Osteoblast (primary cell): Measurements from ENCODE around the gene ZNF497. TPM values are rescaled to one million over a fixed set of nuclear protein-coding genes. Genes with fewer than 3 reads are reported as not detected.

Source experiments
- DNase-seq: peaks from one replicate; pipeline ENCODE4 v3.0.0; 2011; ENCODE audit warnings: low spot score, mixed read lengths; ENCODE audit not compliant: insufficient read length; ENCODE audit errors: missing footprints
- H2AFZ ChIP-seq: 2 replicates; pipeline ENCODE4 v1.6.0; 2011; ENCODE audit warnings: mild to moderate bottlenecking, low read length
- H3K27ac ChIP-seq: 2 replicates; pipeline ENCODE4 v1.5.1; 2011; ENCODE audit warnings: mild to moderate bottlenecking, low read depth, low read length, moderate library complexity
- H3K27me3 ChIP-seq: 2 replicates; pipeline ENCODE4 v1.6.0; 2012; ENCODE audit warnings: mild to moderate bottlenecking, control low read depth, inconsistent platforms, low read length, moderate library complexity; ENCODE audit not compliant: insufficient read depth
- H3K36me3 ChIP-seq: 2 replicates; pipeline ENCODE4 v1.5.1; 2011; ENCODE audit warnings: mild to moderate bottlenecking, low read length, control low read depth, moderate library complexity; ENCODE audit not compliant: insufficient read depth
- H3K4me1 ChIP-seq: 2 replicates; pipeline ENCODE4 v1.5.1; 2011; ENCODE audit warnings: mild to moderate bottlenecking, low read length, control low read depth, moderate library complexity; ENCODE audit not compliant: insufficient read depth
- H3K4me2 ChIP-seq: 2 replicates; pipeline ENCODE4 v1.6.0; 2011; ENCODE audit warnings: mild to moderate bottlenecking, low read length; ENCODE audit not compliant: insufficient read depth
- H3K4me3 ChIP-seq: fragments of 200-600 bp; sonication (generic); 3 replicates; pipeline ENCODE4 v1.5.1; 2012; ENCODE audit warnings: mild to moderate bottlenecking, low read length, inconsistent platforms; ENCODE audit not compliant: insufficient read depth
- H3K79me2 ChIP-seq: 2 replicates; pipeline ENCODE4 v1.6.0; 2012; ENCODE audit warnings: mild to moderate bottlenecking, low read length, control low read depth, inconsistent platforms; ENCODE audit not compliant: insufficient read depth
- H3K9me3 ChIP-seq: 2 replicates; pipeline ENCODE4 v1.5.1; 2011; ENCODE audit warnings: low read depth, low read length, control low read depth
- H4K20me1 ChIP-seq: 2 replicates; pipeline ENCODE4 v1.6.0; 2012; ENCODE audit warnings: mild to moderate bottlenecking, low read length, control low read depth; ENCODE audit not compliant: insufficient read depth
- CTCF ChIP-seq: IDR thresholded peaks from 2 replicates; pipeline ENCODE4 v1.5.1; 2011; ENCODE audit warnings: mild to moderate bottlenecking, low read depth, low read length, moderate library complexity; ENCODE audit errors: extremely low read depth
- total RNA-seq: library from RNA; depleted of rRNA; stranded (reverse); fragments of >200 nt; gene quantifications from 2 replicates; pipeline ENCODE4 v1.2.3, GENCODE V29; 2012

ZNF497 gene
- total RNA-seq, 1 donor, result 1.4 TPM

- no peak overlapping the region for H3K4me2 ChIP-seq
- no peak overlapping the region for H2AFZ ChIP-seq
- TF ChIP-seq CTCF, result no peak
- DNase-seq, result no peak
- H3K27ac ChIP-seq, result no peak overlapping the region
- H3K4me3 ChIP-seq, result no peak overlapping the region
- peaks cover 3% of the 10 kb centered on the region for H4K20me1 ChIP-seq
- peaks cover 7% of the 10 kb centered on the region for H3K4me1 ChIP-seq
- no peaks in the 10 kb centered on the region for H3K27me3 ChIP-seq
- H3K9me3 ChIP-seq, result no peaks in the 10 kb centered on the region
- H3K79me2 ChIP-seq, result peaks cover 16% of the 10 kb centered on the region
- peaks cover 7% of the 10 kb centered on the region for H3K36me3 ChIP-seq
Measured at GRCh38 chr19:58332697-58333096, 29.9 kb downstream of the ZNF497 start.

- H3K27ac ChIP-seq, result peak overlapping the region; percentile 27
Measured at GRCh38 chr19:58330458-58330857, 32.1 kb downstream of the ZNF497 start.

GRCh38 chr19:58328999-58329398 is 33.6 kb downstream of the ZNF497 start:
- Histone ChIP-seq H3K27me3 (no peaks in the 10 kb centered on the region), H3K9me3 (no peaks in the 10 kb centered on the region), H3K27ac (no peak overlapping the region), H3K4me1 (peaks cover 20% of the 10 kb centered on the region), H4K20me1 (peaks cover 7% of the 10 kb centered on the region), H2AFZ (no peak overlapping the region), H3K36me3 (no peaks in the 10 kb centered on the region), H3K4me3 (no peak overlapping the region), H3K4me2 (no peak overlapping the region), H3K79me2 (peaks cover 45% of the 10 kb centered on the region)
- no peak for TF ChIP-seq CTCF
- DNase-seq, result no peak

More at GRCh38 chr19:58330458-58330857, 32.1 kb downstream of the ZNF497 start:
- no peak overlapping the region for H2AFZ ChIP-seq
- H4K20me1 ChIP-seq, result peaks cover 5% of the 10 kb centered on the region
- peaks cover 17% of the 10 kb centered on the region for H3K4me1 ChIP-seq
- H3K4me2 ChIP-seq, result peak overlapping the region; percentile 31
- H3K79me2 ChIP-seq, result peaks cover 31% of the 10 kb centered on the region
- no peaks in the 10 kb centered on the region for H3K27me3 ChIP-seq
- no peaks in the 10 kb centered on the region for H3K9me3 ChIP-seq
- TF ChIP-seq CTCF, result no peak
- no peaks in the 10 kb centered on the region for H3K36me3 ChIP-seq
- peak; percentile 96 for DNase-seq
- H3K4me3 ChIP-seq, result no peak overlapping the region

- no peak for TF ChIP-seq CTCF
- peaks cover 20% of the 10 kb centered on the region for H3K4me1 ChIP-seq
- H3K79me2 ChIP-seq, result peaks cover 47% of the 10 kb centered on the region
- peak within 1 kb of the TSS; percentile 88 for H3K27ac ChIP-seq
- H3K4me3 ChIP-seq, result peak within 1 kb of the TSS; percentile 91
- no peaks in the 10 kb centered on the region for H3K36me3 ChIP-seq
- peak; percentile 98 for DNase-seq
- H2AFZ ChIP-seq, result peak within 1 kb of the TSS; percentile 98
- no peaks in the 10 kb centered on the region for H3K9me3 ChIP-seq
- H4K20me1 ChIP-seq, result peaks cover 7% of the 10 kb centered on the region
- no peaks in the 10 kb centered on the region for H3K27me3 ChIP-seq
- H3K4me2 ChIP-seq, result peak within 1 kb of the TSS; percentile 82
Measured at GRCh38 chr19:58326914-58327726, 35.4 kb downstream of the ZNF497 start, which contains the start of gene ZSCAN22. Gene ZSCAN22, plus strand, starts transcription at chr19:58326994. Its CDS starts 7,809 bp downstream, at chr19:58334803.
